GM19324 (cell line): ENCODE results near the gene TOPORS.

ENCODE experiments used
- ATAC-seq: cut with Tn5 transposase; IDR thresholded peaks from one replicate; pipeline ENCODE4 v1.9.1; 2021; ENCODE audit warnings: mild to moderate bottlenecking, moderate library complexity; ENCODE audit not compliant: unreplicated experiment, low FRiP score

TOPORS gene

DNA sequence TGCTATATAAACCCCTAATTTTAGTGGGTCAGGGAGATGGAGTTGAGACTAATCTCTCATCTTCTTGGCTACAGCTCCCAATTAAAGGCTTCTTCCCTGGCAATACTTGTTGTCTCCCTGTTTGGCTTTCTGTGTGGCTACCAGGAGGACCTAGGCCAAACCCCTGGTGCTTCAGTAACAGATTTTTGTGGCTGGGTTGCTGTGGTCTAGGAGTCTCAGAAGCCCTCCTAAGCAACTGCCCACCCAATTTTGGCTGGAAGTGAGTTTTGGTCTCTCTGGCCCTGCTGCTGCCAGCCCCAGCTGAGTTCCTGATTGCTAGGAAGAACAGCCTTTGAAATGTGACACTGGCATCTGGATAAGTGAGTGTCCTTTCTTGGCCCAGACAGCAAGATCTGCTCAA is 36.1 kb downstream of the TOPORS start:
- ATAC-seq, result no peak

DNA sequence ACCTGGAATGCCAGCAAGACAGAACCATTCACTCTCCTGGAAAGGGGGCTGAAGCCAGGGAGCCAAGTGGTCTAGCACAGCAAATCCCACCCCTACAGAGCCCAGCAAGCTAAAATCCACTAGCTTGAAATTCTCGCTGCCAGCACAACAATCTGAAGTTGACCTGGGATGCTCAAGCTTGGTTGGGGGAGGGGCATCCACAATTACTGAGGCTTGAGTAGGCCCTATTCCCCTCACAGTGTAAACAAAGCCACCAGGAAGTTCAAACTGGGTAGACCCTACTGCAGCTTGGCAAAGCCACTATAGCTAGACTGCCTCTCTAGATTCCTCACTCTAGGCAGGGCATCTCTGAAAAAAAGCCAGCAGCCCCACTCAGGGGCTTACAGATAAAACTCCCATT is 43.7 kb downstream of the TOPORS start:
- ATAC-seq, result no peak

- ATAC-seq, result no peak
These were observed 49.4 kb downstream of the TOPORS start for GRCh38 chr9:32503008-32503407.

GRCh38 chr9:32502464-32502863 is 49.9 kb downstream of the TOPORS start:
- ATAC-seq, result no peak

DNA sequence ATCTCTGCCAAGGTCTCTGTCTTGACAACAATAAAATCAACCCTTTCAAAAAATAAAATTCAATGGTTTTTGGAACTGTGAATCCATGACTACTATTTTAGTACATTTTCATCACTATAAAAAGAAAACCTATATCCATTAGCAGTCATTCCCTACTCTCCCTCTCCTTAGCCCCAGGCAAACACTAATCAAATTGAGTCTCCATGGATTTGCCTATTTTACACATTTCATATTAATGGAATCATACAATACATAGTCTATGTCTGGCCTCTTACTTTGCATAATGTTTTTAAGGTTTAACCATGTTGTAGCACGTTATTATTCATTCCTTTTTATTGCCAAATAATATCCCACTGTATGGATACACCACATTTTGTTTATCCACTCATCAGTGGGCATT is 50.5 kb downstream of the TOPORS start:
- ATAC-seq, result no peak

GRCh38 chr9:32500768-32501167 is 51.6 kb downstream of the TOPORS start:
- ATAC-seq, result no peak

DNA sequence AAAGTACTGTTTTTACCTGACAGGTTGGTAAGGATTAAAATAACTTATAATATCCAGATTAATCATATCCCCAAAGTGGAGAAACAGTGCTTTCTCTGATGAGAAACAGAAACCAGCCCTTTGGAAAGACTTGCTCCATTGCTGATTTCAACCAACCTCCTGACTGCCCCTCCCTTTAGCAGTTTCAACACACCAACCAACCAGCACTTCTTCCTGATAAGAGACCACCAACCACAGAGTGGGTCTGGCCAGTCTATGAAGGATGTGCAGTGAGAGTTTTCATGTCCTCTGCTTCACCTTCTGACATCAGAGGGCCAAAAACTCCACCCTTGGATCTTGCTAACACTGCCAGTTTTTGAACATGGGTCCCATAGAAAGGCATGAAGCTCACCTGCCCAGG is 54.5 kb downstream of the TOPORS start:
- no peak for ATAC-seq

GRCh38 chr9:32490601-32491000 is 61.8 kb downstream of the TOPORS start:
- ATAC-seq, result no peak
